GM12865 (cell line): ENCODE data around the gene GSPT1.
"Not testable (repeated sequence)": the region's sequence is repeated elsewhere in the genome, so short reads cannot be mapped to it uniquely, and the experiment has no call there.

ENCODE experiments used
- DNase-seq: peaks from one replicate; pipeline ENCODE4 v3.0.0; 2010; ENCODE audit warnings: low read depth
- H3K4me3 ChIP-seq: 2 replicates; pipeline ENCODE4 v1.5.1; 2011; ENCODE audit warnings: mild to moderate bottlenecking, low read depth, low read length, control low read depth
- CTCF ChIP-seq: IDR thresholded peaks from 2 replicates; pipeline ENCODE4 v1.5.1; 2011; ENCODE audit warnings: low read length, control low read depth, low read depth, inconsistent platforms; ENCODE audit not compliant: insufficient read depth; ENCODE audit errors: missing control alignments

Gene GSPT1

DNA sequence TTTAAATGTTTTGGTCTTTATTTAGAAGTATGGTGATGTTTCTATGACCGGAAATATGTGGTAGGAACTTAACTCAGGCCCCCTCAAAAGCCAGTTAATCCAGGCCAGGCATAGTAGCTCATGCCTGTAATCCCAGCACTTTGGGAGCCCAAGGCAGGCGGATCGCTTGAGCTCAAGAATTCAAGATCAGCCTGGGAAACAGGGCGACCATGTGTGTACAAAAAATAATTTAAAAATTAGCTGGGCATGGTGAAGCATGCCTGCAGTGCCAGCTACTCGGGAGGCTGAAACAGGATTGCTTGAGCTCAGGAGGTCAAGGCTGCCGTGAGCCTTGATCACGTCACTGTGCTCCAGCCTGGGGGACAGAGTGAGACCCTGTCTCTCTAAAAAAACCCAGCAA, 74.7 kb downstream of the GSPT1 start:
- H3K4me3 ChIP-seq: no peak overlapping the region
- no peak for DNase-seq
- no peak for TF ChIP-seq CTCF

GRCh38 chr16:11836650-11837244, 79.0 kb downstream of the GSPT1 start:
- DNase-seq: no peak
- TF ChIP-seq CTCF: no peak
- H3K4me3 ChIP-seq: no peak overlapping the region

DNA sequence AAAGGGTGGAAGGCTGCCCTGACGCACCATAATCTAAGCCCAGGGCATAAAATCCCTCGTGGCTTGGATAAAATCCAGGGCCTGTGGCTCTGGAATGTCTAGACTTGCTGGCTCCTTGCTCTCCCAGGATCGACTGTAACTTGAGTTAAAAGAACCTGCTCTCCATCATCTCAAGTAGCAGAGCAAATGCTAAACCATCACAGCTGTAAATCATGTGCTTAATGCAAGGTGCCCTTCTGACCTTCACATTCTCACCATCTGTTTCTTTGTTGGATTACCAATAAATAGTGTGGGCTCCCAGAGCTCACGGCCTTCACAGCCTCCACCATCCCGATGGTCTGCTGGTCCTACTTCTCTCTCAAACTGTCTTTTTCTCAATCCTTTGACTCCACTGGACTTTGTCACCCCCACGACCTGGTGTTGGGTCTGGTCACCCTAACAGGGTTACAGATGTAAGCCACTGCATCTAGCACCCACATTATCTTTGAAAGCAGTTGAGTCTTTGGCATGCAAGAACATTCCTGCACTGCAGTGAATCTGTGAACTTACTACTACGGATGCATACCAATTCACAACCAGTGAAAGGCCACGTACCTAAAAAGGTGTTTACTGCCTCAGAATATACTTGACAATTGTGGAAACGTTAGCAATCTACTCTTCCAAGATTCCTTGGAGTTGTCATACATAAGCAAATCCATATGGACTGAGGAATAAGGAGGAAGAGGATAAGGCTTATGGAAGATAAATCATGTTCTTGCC, 79.7 kb downstream of the GSPT1 start:
- H3K4me3 ChIP-seq: no peak overlapping the region
- no peak for DNase-seq
- TF ChIP-seq CTCF: no peak

DNA sequence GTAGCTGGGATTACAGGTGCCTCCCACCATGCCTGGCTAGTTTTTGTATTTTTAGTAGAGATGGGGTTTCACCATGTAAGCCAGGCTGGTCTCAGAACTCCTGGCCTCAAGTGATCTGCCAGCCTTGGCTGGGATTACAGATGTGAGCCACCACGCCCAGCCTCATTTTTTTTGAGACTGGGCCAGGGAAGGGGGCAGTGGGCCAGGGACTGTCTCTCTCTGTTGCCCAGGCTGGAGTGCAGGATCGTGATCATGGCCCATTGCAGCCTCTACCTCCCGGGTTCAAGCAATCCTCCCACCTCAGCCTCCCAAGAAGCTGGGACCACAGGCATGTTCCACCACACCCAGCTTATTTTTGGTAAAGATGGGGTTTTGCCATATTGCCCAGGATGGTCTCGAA, 80.4 kb downstream of the GSPT1 start:
- no peak for DNase-seq
- H3K4me3 ChIP-seq: no peak overlapping the region
- no peak for TF ChIP-seq CTCF

GRCh38 chr16:11833951-11834695, 81.6 kb downstream of the GSPT1 start:
- H3K4me3 ChIP-seq: no peak overlapping the region

GRCh38 chr16:11828696-11829095, 87.1 kb downstream of the GSPT1 start:
- no peak for DNase-seq
- H3K4me3 ChIP-seq: no peak overlapping the region
- no peak for TF ChIP-seq CTCF

More at GRCh38 chr16:11833951-11834695, 81.6 kb downstream of the GSPT1 start:
- DNase-seq: peak; percentile 24
- no peak for TF ChIP-seq CTCF

- DNase-seq, H3K4me3 ChIP-seq: not testable (repeated sequence)
Observed at GRCh38 chr16:11825520-11826165, 90.1 kb downstream of the GSPT1 start.
